SK-N-SH treated with all-trans-retinoic acid at 6 μM for 48 hours (cell line): ENCODE results near the gene SERPINE1.

Experiments used
- BACH2 ChIP-seq: fragments of 250-450 bp; sonication (Bioruptor Pico); IDR thresholded peaks from 2 replicates; pipeline ENCODE4 v1.9.0; 2021; ENCODE audit warnings: mild to moderate bottlenecking, borderline replicate concordance
- CSDC2 ChIP-seq: fragments of 250-450 bp; sonication (Bioruptor Pico); IDR thresholded peaks from 2 replicates; pipeline ENCODE4 v1.5.0; 2020; ENCODE audit warnings: mild to moderate bottlenecking, moderate library complexity
- GLIS3 ChIP-seq: fragments of 250-450 bp; sonication (Bioruptor Pico); IDR thresholded peaks from 2 replicates; pipeline ENCODE4 v1.5.0; 2020; ENCODE audit warnings: mild to moderate bottlenecking, moderate library complexity
- OSR1 ChIP-seq: fragments of 250-450 bp; sonication (Bioruptor Pico); IDR thresholded peaks from 2 replicates; pipeline ENCODE4 v1.8.0; 2022; ENCODE audit warnings: moderate library complexity, mild to moderate bottlenecking, inconsistent platforms
- PPARA ChIP-seq: fragments of 250-450 bp; sonication (Bioruptor Pico); IDR thresholded peaks from 2 replicates; pipeline ENCODE4 v1.5.0; 2020; ENCODE audit warnings: mild to moderate bottlenecking, borderline replicate concordance
- RARB ChIP-seq: fragments of 250-450 bp; sonication (Bioruptor Pico); IDR thresholded peaks from 2 replicates; pipeline ENCODE4 v1.8.0; 2021; ENCODE audit warnings: mild to moderate bottlenecking, moderate library complexity
- SNAI2 ChIP-seq: fragments of 250-450 bp; sonication (Bioruptor Pico); IDR thresholded peaks from 2 replicates; pipeline ENCODE4 v1.5.0; 2020; ENCODE audit warnings: mild to moderate bottlenecking, moderate library complexity
- TOX ChIP-seq: fragments of 250-450 bp; sonication (Bioruptor Pico); IDR thresholded peaks from 2 replicates; pipeline ENCODE4 v1.8.0; 2021; ENCODE audit warnings: mild to moderate bottlenecking, moderate library complexity, borderline replicate concordance
- ZFP3 ChIP-seq: fragments of 250-450 bp; sonication (Bioruptor Pico); IDR thresholded peaks from 2 replicates; pipeline ENCODE4 v1.5.0; 2020; ENCODE audit warnings: mild to moderate bottlenecking, moderate library complexity
- ZNF565 ChIP-seq: fragments of 450-650 bp; formaldehyde crosslinking; conservative IDR thresholded peaks from 2 replicates; pipeline ENCODE4 v1.5.0; 2020; ENCODE audit warnings: low read depth, mild to moderate bottlenecking, moderate library complexity
- ZNF8 ChIP-seq: fragments of 450-650 bp; formaldehyde crosslinking; IDR thresholded peaks from 2 replicates; pipeline ENCODE4 v1.5.0; 2020; ENCODE audit warnings: mild to moderate bottlenecking, moderate library complexity
- TF ChIP-seq, protein P1 (sequence below): fragments of 250-450 bp; sonication (Bioruptor Pico); IDR thresholded peaks from 2 replicates; pipeline ENCODE4 v1.8.0; 2020; ENCODE audit warnings: mild to moderate bottlenecking, moderate library complexity, borderline replicate concordance
- TF ChIP-seq, protein P2 (sequence below): fragments of 250-450 bp; sonication (Bioruptor Pico); IDR thresholded peaks from 2 replicates; pipeline ENCODE4 v1.5.1; 2020; ENCODE audit warnings: low read depth, mild to moderate bottlenecking, moderate library complexity
- TF ChIP-seq, protein P3 (sequence below): fragments of 250-450 bp; sonication (Bioruptor Pico); IDR thresholded peaks from 2 replicates; pipeline ENCODE4 v1.5.0; 2020; ENCODE audit warnings: mild to moderate bottlenecking, moderate library complexity

DNA sequence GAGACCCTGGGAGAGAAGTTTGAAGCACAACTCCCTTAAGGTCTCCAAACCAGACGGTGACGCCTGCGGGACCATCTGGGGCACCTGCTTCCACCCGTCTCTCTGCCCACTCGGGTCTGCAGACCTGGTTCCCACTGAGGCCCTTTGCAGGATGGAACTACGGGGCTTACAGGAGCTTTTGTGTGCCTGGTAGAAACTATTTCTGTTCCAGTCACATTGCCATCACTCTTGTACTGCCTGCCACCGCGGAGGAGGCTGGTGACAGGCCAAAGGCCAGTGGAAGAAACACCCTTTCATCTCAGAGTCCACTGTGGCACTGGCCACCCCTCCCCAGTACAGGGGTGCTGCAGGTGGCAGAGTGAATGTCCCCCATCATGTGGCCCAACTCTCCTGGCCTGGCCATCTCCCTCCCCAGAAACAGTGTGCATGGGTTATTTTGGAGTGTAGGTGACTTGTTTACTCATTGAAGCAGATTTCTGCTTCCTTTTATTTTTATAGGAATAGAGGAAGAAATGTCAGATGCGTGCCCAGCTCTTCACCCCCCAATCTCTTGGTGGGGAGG, 10.8 kb downstream of the SERPINE1 start:
- TF ChIP-seq, protein P1, sequence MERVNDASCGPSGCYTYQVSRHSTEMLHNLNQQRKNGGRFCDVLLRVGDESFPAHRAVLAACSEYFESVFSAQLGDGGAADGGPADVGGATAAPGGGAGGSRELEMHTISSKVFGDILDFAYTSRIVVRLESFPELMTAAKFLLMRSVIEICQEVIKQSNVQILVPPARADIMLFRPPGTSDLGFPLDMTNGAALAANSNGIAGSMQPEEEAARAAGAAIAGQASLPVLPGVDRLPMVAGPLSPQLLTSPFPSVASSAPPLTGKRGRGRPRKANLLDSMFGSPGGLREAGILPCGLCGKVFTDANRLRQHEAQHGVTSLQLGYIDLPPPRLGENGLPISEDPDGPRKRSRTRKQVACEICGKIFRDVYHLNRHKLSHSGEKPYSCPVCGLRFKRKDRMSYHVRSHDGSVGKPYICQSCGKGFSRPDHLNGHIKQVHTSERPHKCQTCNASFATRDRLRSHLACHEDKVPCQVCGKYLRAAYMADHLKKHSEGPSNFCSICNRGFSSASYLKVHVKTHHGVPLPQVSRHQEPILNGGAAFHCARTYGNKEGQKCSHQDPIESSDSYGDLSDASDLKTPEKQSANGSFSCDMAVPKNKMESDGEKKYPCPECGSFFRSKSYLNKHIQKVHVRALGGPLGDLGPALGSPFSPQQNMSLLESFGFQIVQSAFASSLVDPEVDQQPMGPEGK (CRISPR knock-in tag), result no peak
- TF ChIP-seq, protein P2, sequence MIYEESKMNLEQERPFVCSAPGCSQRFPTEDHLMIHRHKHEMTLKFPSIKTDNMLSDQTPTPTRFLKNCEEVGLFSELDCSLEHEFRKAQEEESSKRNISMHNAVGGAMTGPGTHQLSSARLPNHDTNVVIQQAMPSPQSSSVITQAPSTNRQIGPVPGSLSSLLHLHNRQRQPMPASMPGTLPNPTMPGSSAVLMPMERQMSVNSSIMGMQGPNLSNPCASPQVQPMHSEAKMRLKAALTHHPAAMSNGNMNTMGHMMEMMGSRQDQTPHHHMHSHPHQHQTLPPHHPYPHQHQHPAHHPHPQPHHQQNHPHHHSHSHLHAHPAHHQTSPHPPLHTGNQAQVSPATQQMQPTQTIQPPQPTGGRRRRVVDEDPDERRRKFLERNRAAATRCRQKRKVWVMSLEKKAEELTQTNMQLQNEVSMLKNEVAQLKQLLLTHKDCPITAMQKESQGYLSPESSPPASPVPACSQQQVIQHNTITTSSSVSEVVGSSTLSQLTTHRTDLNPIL, result no peak
- TF ChIP-seq SNAI2 (CRISPR knock-in tag), result no peak
- TF ChIP-seq PPARA (CRISPR knock-in tag), result no peak
- no peak for TF ChIP-seq OSR1
- TF ChIP-seq BACH2 (CRISPR knock-in tag), result no peak
- TF ChIP-seq TOX, result no peak
- no peak for TF ChIP-seq ZNF565
- no peak for TF ChIP-seq RARB (CRISPR knock-in tag)
- TF ChIP-seq ZFP3, result no peak
- no peak for TF ChIP-seq ZNF8
- TF ChIP-seq, protein P3, sequence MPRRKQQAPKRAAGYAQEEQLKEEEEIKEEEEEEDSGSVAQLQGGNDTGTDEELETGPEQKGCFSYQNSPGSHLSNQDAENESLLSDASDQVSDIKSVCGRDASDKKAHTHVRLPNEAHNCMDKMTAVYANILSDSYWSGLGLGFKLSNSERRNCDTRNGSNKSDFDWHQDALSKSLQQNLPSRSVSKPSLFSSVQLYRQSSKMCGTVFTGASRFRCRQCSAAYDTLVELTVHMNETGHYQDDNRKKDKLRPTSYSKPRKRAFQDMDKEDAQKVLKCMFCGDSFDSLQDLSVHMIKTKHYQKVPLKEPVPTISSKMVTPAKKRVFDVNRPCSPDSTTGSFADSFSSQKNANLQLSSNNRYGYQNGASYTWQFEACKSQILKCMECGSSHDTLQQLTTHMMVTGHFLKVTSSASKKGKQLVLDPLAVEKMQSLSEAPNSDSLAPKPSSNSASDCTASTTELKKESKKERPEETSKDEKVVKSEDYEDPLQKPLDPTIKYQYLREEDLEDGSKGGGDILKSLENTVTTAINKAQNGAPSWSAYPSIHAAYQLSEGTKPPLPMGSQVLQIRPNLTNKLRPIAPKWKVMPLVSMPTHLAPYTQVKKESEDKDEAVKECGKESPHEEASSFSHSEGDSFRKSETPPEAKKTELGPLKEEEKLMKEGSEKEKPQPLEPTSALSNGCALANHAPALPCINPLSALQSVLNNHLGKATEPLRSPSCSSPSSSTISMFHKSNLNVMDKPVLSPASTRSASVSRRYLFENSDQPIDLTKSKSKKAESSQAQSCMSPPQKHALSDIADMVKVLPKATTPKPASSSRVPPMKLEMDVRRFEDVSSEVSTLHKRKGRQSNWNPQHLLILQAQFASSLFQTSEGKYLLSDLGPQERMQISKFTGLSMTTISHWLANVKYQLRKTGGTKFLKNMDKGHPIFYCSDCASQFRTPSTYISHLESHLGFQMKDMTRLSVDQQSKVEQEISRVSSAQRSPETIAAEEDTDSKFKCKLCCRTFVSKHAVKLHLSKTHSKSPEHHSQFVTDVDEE, result no peak
- TF ChIP-seq CSDC2 (CRISPR knock-in tag), result no peak
- no peak for TF ChIP-seq GLIS3 (CRISPR knock-in tag)
